Stimulated activated CD4-positive, alpha-beta T cell treated with anti-CD3 and anti-CD28 coated beads, Interleukin-1b, Interleukin-23, amount 100 ng/mL, for 48 hours (primary cell): Measurements from ENCODE around the gene ZFYVE21.
"Not testable (repeated sequence)": the region's sequence is repeated elsewhere in the genome, so short reads cannot be mapped to it uniquely, and the experiment has no call there.

Experiments
- DNase-seq: peaks from one replicate; pipeline ENCODE4 v3.0.0-alpha.2; 2020

Gene ZFYVE21

GRCh38 chr14:103772078-103772712 lies 56.6 kb downstream of the ZFYVE21 start:
- no peak for DNase-seq

- no peak for DNase-seq
Measured at GRCh38 chr14:103773521-103773920, 57.9 kb downstream of the ZFYVE21 start.

GRCh38 chr14:103775506-103775905 lies 59.9 kb downstream of the ZFYVE21 start:
- DNase-seq: no peak

- not testable (repeated sequence) for DNase-seq
Measured at GRCh38 chr14:103776319-103776718, 60.7 kb downstream of the ZFYVE21 start.

- no peak for DNase-seq
Measured at GRCh38 chr14:103782376-103782775, 66.8 kb downstream of the ZFYVE21 start.
